GM19193 (cell line): ENCODE data around the gene MAD2L2.

ENCODE experiments used
- POLR2A ChIP-seq: IDR thresholded peaks from 4 replicates; pipeline ENCODE4 v1.6.1; 2011; ENCODE audit not compliant: insufficient read depth, insufficient read length; ENCODE audit errors: extremely low read depth

The MAD2L2 gene

DNA sequence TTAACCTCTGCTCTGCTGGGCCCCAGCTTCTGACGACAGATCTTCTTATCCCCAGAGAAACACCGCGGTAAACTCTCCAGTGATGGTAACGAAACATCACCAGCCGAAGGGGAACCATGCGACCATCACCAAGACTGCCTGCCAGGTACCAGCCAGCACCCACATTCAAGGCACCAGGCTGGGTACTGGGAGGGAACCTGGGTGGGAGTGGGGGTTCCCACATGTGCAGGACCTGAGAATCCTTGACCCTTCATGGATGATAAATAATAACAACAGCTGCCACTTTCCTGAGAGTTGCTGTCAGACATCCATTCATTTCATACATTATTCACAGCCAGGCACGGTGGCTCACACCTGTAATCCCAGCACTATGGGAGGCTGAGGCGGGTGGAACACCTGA lies 31.3 kb upstream of the MAD2L2 start:
- TF ChIP-seq POLR2A, result no peak

DNA sequence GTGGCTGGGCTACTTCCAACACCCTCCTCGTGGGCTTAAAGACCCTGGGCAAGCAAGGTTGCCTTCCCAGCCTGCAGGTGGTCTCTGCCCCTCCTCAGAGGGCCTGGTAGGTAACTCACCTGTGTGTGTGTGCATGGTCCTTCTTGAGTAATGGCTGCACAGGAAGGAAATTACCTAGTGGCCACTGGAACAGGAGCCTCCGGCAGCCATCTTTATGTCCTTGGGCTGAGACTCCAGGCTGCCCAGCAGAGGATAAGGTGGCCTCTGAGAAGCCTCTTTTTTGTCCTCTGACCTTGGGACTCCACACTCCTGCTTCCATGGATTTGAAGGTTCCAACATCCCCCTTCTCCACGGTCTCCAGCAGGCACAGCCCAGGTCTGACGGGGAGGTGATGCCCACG lies 30.5 kb upstream of the MAD2L2 start:
- no peak for TF ChIP-seq POLR2A

DNA sequence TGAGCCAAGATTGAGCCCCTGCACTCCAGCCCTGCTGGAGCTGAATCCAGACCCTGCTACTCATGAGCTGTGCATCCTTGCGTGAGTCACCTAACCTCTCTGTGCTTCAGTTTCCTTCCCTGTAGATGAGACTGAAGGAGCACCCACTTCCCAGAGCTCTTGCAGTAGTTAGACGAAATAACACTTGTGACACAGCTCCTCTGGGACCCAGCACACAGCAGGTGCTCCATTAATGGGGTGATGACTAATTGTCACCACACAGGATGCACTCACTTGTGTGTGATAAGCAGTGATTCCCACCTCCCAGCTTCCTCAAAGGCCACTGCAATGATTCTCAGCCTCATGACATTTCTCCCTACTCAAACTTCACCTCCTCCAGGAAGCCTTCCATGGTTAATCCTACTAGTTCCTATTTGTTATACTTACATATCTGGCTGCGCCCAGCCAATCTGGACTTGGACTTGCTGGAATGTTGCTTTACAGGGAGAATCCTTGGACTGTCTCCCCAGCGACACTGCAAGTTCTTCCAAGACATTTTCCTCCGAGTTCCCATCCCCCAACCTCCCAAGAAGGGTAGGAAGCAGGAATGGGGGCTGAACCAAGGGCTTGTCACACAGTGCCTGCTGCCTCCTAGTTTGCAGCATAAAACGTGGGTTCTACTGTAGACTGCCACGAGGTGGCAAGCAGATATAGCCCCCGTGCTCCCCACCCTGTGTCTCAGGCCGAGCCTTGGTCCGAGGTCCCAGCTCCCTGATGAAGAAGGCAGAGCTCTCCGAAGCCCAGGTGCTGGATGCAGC lies 27.8 kb upstream of the MAD2L2 start:
- no peak for TF ChIP-seq POLR2A

DNA sequence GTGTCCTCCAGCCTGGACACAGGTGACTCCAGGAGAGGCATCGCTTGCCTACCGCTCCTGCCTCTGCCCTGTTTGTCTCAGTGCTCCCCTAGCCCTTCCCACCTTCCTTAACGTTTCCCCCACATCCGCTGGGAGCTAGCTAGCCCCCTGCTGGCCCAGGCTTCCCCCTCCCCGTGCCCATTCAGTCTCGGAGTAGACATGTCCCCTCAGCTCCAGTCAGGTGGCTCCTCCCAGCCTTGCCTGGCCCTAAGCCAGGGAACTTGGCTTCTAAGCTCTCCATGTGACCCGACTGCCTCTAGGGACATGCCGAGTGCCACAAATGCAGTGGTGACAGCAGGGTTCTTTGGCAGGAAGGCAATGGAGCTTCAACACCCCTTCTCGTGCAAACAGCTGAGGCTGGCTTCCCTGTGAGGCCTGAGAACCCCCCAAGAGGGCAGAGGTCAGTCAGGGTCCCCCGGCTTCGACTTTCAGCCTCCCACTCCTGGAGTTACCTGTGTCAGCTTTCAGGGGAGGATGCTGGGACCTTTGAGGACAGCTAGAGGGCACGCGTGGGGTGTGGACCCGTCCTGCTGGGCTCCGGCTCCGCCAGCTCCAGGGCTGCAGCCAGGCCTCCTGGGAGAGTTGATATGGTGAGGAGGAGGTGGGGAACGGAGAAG lies 26.8 kb upstream of the MAD2L2 start:
- TF ChIP-seq POLR2A, result no peak

DNA sequence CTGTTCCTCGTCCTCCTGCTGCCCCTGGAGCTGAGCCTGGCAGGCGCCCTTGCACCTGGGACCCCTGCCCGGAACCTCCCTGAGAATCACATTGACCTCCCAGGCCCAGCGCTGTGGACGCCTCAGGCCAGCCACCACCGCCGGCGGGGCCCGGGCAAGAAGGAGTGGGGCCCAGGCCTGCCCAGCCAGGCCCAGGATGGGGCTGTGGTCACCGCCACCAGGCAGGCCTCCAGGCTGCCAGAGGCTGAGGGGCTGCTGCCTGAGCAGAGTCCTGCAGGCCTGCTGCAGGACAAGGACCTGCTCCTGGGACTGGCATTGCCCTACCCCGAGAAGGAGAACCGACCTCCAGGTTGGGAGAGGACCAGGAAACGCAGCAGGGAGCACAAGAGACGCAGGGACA lies 25.3 kb upstream of the MAD2L2 start:
- no peak for TF ChIP-seq POLR2A

DNA sequence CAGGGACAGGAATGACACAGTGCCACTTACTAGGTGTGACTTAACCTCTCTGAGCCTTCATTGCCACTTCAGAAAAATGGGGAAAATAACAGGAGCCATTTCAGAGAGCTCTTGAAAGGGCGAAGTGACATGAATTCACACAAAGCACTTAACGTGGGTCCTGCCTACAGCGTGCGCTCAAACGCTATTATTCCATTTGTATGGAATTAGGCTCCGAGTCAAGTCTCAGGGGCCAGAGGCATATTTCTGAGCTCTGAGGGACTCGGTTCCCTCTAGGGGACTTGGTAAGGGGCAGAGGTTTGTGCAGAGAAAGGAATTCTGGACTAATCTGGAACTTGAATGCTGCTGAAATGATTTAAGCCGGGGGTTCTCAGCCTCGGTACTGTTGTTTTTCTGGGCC lies 24.6 kb upstream of the MAD2L2 start:
- no peak for TF ChIP-seq POLR2A

DNA sequence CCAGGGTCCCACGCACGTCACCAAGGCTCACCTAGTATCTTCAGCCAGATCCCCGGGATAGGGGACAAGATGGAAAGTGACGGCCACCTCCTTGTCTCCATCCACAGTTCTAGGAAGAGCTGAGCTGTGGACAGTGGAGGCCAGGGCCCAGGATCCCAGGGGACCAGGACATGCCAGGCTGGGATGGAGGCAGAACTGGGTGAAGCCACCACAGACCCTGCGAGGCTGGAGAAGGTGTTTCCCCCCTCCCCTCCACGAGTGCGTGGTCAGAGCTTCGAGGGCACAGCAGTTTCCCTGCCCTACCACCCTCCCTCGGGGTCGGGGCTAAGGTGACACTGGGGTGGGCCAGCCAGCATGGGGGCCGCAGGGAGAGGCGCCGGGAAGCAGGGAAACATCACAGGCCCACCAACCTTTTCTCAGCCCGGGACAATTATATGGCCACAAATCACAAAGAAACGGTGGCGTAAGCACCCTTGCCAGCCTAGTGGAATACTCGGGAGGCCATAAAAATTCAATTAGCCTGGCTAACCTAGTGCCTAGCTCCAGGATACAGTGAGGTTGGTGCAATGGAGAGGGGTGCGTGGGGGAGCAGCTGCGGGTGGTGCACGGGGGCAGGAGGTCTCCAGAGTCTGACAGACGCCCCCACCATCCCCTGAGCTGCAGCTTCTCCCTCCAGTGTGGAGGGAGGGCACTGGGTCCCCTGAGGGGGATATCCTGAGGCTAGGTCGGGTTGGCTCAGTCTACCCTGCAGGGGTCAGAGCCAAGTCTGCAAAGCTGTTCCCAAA lies 23.9 kb upstream of the MAD2L2 start:
- TF ChIP-seq POLR2A, result no peak

DNA sequence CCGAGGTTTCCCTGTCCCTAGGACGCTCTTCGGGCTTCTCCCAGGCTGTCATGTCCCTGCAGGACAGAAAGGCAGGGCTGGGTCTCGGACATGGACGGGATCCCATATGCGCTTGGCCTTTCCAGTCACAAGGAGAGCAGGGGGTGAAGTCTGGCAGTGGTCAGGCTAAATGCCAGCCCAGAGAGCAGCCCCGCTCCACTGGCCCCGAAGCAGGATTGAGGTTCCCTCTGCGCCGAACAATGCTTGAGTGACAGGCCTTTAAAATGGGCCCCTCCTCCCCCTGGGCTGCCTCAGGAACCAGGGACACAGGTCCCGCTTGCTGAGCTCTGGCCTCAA lies 23.2 kb upstream of the MAD2L2 start:
- no peak for TF ChIP-seq POLR2A

DNA sequence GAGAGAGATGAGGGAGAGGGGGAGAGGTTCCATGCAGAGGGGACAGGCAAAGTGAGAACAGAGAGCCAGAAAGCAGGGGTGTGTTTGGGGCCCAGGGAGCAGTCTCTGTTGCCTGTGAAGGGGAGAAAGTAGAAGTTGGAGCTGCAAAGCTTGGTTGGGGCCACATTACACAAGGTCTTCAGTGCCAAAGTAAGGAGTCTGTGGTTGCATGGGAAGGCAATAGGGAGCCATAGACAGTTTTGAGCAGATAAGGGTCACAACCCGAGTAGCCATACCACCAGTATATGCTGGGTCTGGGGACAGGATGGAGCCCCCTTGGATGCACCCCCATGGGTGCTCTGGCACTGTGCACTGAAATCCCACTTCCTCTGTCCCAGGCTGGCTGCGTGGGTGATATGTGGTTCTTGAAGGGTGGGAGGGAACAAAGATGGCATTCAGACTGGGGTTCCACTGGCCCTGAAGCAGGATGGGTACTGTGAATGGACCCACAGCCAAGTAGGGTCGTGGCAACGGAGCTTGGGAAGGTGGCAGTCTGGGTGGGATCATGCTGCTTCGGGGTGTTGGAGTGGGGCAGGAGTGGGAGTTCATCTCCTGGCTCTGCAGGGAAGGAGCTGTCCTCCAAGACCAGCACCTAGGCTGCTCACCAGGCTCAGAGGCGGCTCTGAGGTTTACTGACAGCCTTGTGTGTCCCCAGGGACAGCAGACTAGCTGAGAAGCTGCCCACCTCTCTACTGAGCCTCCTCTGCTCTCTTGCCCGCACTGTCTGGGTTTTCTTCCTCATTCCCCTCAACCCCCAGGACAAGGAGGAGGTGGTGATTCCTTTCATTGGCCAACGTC lies 22.6 kb upstream of the MAD2L2 start:
- TF ChIP-seq POLR2A, result no peak

DNA sequence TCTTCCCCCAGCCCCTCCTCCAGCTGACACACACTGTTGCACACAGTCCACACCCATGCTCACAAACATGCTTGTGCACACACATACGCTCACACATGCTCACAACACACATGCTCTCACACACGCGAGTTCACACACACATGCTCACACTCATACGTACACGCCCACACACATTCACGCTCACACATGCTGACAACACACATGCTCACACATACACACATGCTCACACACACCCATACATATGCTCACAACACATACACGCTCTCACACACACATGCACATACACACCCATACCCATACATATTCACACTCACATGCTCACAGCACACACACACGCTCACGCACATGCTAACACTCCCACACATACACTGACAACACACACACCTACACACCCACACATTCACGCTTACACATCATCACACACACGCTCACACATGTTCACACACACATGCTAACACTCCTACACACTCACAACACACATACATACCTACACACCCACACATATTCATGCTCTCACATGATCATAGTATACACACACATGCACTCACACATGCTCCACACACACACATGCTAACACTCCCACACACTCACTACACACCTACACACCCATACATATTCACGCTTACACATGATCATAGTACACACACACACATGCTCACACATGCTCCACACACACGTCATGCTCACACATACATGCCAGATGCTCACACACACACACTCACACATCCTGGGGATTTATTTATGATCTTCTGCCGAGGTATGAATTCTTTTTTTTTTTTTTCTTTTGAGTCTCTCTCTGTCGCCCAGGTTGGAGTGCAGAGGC lies 21.2 kb upstream of the MAD2L2 start:
- no peak for TF ChIP-seq POLR2A

DNA sequence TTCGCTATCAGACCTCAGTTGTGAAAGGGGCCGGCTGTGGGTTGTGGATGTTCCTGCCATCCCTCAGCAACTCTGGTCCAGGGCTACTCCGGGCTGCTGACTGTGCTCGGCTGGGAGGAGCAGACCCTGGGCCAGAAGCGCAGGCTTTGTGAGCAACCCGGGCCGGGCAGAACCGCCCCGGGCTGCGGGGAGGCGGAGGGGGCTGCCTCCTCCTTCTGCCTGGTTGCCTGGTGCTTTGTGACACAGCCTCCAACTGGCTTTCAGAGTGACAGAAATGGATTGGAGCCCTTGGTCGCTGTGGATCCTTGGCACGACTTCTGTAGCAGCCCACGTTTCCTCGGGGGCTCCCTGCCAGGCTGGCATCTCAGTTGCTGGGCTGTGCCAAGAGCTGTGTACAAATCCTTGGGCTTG lies 20.6 kb upstream of the MAD2L2 start:
- TF ChIP-seq POLR2A, result no peak

DNA sequence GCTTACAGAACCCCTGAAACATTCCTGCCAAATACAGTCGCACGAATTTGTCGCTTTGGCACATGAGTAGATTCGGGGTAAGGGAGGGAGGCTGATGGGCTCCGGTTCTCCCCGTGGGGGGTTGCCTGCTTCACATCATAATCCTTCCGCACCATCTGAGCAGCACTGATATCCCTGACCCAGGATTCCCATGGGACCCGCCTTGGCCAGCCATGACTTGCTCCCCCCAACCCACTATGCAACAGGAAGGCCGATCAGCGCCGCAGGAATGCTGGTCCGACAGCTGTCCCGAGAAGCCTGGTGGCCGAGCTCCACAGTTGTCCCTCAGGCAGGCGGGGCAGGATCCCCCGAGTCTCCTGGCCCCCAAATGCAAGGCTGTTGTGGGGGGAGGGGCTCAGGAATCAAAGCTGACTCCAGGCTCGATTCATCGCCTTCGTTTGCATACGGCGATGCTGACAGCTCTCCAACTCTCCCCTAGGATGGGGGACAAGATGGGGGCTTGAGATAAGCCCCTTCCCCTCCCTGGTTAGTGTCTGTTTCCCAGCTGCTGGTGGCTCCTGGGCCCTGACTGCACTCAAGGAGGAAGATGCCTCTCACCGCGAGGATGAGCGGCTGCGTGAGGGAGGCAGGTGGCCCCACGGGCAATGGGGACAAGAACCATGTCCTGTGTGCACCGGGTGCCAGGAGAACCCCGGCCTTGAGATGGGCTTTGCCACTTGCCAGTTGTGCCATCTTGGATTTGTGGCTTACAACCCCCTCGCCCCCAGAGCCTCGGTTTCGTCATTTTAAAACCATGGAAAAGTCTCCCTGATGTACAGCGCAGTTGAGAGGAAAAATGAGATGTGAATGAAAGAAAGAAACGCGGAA lies 19.9 kb upstream of the MAD2L2 start:
- no peak for TF ChIP-seq POLR2A

DNA sequence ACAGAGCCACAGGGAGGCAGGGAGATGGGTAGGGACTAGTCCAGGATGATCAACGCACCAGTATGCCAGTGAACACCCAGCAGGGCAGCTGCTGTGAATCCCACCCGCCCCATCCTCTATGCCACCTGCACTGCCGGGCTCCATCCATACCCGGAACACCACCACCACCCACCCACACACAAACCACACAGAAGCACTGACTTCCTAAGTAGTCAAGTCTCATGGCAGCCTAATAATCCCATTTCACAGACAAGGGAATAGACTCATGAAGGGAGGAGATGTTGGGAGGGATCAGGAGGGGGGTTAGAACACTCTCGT lies 16.9 kb upstream of the MAD2L2 start:
- no peak for TF ChIP-seq POLR2A
